ENCODE data around the gene DUSP22. TPM values are rescaled to one million over a fixed set of nuclear protein-coding genes. Genes with fewer than 3 reads are reported as not detected.
A peak's percentile ranks its signal among the peaks of the same experiment; 100 is the strongest.

Gene DUSP22
- total and polyA plus RNA-seq, 2 experiments from 2014 or later, result 12.8 to 36.8 TPM

- peak overlapping the region; percentile 22; the same call in 1 of the 2 replicates for H3K4me2 ChIP-seq
- ATAC-seq, result no peak
- peaks cover 4% of the 10 kb centered on the region; the same call in 1 of the 2 replicates for H3F3A ChIP-seq (replicated peaks; ENCODE audit: low read depth)
- peaks cover 4% of the 10 kb centered on the region; the same call in 1 of the 2 replicates for H3K27me3 ChIP-seq (ENCODE audit: insufficient read depth)
- no peak overlapping the region for H3K4me3 Mint-ChIP-seq
- no peak overlapping the region for H2AFZ ChIP-seq
- no peak for DNase-seq (ENCODE audit: low spot score)
- H3K36me3 ChIP-seq (ENCODE audit: insufficient read depth), result peaks cover 21% of the 10 kb centered on the region; the same call in 1 of the 2 replicates
- no peak for TF ChIP-seq NANOG (IDR thresholded peaks at IDR 0.05; ENCODE audit: borderline replicate concordance)
- no peak for TF ChIP-seq EZH2phosphoT487 (IDR thresholded peaks at IDR 0.05; ENCODE audit: unreplicated experiment)
- TF ChIP-seq, protein P1, sequence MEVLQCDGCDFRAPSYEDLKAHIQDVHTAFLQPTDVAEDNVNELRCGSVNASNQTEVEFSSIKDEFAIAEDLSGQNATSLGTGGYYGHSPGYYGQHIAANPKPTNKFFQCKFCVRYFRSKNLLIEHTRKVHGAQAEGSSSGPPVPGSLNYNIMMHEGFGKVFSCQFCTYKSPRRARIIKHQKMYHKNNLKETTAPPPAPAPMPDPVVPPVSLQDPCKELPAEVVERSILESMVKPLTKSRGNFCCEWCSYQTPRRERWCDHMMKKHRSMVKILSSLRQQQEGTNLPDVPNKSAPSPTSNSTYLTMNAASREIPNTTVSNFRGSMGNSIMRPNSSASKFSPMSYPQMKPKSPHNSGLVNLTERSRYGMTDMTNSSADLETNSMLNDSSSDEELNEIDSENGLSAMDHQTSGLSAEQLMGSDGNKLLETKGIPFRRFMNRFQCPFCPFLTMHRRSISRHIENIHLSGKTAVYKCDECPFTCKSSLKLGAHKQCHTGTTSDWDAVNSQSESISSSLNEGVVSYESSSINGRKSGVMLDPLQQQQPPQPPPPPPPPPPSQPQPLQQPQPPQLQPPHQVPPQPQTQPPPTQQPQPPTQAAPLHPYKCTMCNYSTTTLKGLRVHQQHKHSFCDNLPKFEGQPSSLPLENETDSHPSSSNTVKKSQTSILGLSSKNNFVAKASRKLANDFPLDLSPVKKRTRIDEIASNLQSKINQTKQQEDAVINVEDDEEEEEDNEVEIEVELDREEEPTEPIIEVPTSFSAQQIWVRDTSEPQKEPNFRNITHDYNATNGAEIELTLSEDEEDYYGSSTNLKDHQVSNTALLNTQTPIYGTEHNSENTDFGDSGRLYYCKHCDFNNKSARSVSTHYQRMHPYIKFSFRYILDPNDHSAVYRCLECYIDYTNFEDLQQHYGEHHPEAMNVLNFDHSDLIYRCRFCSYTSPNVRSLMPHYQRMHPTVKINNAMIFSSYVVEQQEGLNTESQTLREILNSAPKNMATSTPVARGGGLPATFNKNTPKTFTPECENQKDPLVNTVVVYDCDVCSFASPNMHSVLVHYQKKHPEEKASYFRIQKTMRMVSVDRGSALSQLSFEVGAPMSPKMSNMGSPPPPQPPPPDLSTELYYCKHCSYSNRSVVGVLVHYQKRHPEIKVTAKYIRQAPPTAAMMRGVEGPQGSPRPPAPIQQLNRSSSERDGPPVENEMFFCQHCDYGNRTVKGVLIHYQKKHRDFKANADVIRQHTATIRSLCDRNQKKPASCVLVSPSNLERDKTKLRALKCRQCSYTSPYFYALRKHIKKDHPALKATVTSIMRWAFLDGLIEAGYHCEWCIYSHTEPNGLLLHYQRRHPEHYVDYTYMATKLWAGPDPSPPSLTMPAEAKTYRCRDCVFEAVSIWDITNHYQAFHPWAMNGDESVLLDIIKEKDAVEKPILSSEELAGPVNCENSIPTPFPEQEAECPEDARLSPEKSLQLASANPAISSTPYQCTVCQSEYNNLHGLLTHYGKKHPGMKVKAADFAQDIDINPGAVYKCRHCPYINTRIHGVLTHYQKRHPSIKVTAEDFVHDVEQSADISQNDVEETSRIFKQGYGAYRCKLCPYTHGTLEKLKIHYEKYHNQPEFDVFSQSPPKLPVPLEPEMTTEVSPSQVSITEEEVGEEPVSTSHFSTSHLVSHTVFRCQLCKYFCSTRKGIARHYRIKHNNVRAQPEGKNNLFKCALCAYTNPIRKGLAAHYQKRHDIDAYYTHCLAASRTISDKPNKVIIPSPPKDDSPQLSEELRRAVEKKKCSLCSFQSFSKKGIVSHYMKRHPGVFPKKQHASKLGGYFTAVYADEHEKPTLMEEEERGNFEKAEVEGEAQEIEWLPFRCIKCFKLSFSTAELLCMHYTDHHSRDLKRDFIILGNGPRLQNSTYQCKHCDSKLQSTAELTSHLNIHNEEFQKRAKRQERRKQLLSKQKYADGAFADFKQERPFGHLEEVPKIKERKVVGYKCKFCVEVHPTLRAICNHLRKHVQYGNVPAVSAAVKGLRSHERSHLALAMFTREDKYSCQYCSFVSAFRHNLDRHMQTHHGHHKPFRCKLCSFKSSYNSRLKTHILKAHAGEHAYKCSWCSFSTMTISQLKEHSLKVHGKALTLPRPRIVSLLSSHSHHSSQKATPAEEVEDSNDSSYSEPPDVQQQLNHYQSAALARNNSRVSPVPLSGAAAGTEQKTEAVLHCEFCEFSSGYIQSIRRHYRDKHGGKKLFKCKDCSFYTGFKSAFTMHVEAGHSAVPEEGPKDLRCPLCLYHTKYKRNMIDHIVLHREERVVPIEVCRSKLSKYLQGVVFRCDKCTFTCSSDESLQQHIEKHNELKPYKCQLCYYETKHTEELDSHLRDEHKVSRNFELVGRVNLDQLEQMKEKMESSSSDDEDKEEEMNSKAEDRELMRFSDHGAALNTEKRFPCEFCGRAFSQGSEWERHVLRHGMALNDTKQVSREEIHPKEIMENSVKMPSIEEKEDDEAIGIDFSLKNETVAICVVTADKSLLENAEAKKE (CRISPR knock-in tag; IDR thresholded peaks at IDR 0.05), result no peak
- peaks cover 11% of the 10 kb centered on the region; the same call in 1 of the 2 replicates for H4K20me1 ChIP-seq (replicated peaks; ENCODE audit: insufficient read depth)
- H3K36me3 Mint-ChIP-seq (ENCODE audit: low read depth), result peaks cover 14% of the 10 kb centered on the region; the same call in 2 of the 3 replicates
- H3K9me2 ChIP-seq (ENCODE audit: insufficient read depth), result peaks cover 18% of the 10 kb centered on the region
- peaks cover 66% of the 10 kb centered on the region for H3K79me2 ChIP-seq (replicated peaks; ENCODE audit: insufficient read depth)
- H3K9me3 Mint-ChIP-seq, result peaks cover 30% of the 10 kb centered on the region
- peaks cover 32% of the 10 kb centered on the region for H3K4me1 ChIP-seq (ENCODE audit: insufficient read depth)
- H3K27ac ChIP-seq (ENCODE audit: low read depth), result no peak overlapping the region
- no peak overlapping the region for H3K4me3 ChIP-seq
- peaks cover 4% of the 10 kb centered on the region for H3K27me3 Mint-ChIP-seq (ENCODE audit: insufficient read depth, low read depth, poor library complexity)
- no peak overlapping the region for H3K27ac Mint-ChIP-seq
- peaks cover 31% of the 10 kb centered on the region for H3K4me1 Mint-ChIP-seq
Measured at GRCh38 chr6:297571-298232, 5.4 kb downstream of the DUSP22 start.
